HG03571 (cell line): ENCODE results near the gene CACNA2D3.

Experiments
- ATAC-seq: cut with Tn5 transposase; IDR thresholded peaks from one replicate; pipeline ENCODE4 v1.9.1; 2021; ENCODE audit not compliant: unreplicated experiment

CACNA2D3 gene

DNA sequence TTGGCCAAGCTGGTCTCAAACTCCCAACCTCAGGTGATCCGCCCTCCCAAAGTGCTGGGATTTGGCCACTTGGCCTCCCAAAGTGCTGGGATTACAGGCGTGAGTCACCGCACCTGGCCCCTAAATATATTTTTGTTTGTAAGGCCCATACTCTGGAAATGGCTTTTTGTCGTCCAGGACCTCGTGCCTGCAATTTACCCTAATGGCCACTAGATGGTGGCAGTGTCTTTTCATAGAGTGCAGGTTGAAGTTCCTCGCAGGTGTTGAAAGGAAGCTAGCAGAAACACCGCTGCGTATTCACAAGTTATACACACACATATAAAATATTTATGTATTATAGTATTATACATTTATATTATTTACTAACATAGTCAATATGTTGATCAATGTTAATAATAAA is 708.3 kb downstream of the CACNA2D3 start:
- ATAC-seq = no peak

GRCh38 chr3:54831112-54831511 is 708.8 kb downstream of the CACNA2D3 start:
- no peak for ATAC-seq

DNA sequence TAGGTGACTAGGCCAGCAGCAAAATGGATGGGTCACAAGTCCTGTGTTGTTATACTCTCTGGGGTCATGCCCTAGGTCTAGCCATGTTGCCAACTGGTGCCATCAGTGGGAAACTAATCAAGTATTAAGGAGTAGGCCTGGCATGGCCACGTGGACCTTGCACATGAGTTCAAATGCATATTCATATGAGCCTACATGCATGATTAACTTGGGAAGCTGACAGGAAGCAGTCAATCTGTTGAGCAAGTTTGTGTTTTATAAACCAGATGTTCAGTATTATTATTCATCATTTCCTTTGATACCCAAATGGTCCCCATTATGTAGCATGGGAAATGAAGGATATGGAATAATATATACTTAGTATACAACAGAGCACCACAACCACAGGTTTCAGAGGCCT is 710.5 kb downstream of the CACNA2D3 start:
- no peak for ATAC-seq

DNA sequence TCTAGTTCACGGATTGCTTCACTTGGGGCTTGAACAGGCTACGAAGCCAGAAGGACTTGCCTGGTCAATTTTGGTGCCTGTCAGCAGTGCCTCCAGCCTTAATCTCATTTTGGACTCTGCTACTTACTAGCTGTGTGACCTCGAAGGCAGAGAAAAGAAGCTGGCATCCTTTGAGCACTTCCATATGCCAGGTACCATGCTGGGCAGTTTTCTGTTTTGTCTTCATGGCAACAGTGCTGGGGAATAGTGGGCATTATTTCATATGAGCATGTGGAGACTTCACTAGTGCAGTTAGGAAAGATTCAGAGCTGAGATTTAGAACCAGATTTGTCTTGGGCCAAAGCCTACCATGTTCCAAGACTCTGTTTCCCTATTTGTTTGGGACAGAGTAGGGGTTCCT is 713.3 kb downstream of the CACNA2D3 start:
- no peak for ATAC-seq

DNA sequence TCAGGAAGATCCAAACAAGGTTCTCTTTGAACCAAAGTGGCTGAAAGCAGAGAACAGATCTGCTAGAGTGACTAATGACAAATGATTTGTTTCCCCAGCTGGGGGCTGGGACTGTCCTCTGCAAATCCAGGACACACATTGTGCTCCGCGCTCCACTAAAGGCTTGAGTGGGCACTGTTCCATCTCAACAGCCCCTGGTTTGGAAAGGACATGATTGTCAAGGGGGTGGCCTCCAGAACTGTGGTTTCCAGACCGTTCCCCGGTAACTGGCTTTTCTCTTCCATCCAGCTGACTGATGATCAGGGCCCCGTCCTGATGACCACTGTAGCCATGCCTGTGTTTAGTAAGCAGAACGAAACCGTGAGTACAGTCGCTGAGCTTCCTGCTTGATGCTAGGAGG is 714.5 kb downstream of the CACNA2D3 start:
- ATAC-seq = no peak

DNA sequence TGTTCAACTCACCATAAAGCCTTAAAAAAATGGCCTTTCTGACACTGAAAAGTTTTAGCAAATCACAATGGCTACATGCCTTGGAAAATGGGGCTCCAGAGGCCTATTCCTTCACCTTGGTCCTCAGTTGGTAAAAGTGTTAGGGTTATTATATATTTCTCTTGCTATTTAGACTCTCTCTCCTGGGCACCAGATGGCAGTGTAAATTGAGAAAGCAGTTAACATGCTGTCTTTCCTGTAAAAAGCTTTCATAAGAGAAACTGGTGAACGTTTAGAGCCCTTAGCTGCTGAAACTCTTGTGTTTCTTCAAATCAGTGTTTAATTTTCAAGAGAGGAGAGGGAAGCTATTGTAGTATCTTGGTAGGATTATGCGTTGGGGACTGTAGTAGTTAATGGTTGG is 715.6 kb downstream of the CACNA2D3 start:
- no peak for ATAC-seq

DNA sequence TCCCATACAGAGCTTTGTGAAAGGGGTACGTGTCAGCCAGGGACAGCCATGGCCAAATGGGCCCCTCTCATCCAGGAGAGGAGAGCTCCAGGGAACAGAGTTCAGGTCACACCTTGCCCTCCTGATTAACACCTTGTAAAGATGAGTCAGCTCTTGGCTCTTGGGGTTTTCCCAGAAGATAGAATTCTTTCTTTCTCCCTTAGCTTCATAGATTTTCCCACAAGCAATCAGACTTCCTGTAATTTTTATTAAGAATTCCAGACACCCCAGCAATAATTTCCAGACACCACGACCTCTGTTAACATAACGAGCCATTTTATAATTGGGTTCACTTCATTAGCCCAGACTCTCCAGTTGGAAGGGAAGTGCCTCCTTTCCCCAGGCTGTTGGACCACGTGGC is 719.1 kb downstream of the CACNA2D3 start:
- no peak for ATAC-seq

GRCh38 chr3:54843352-54843751 is 721.0 kb downstream of the CACNA2D3 start:
- ATAC-seq = no peak

- no peak for ATAC-seq
These were observed 721.9 kb downstream of the CACNA2D3 start for GRCh38 chr3:54844211-54844610.

DNA sequence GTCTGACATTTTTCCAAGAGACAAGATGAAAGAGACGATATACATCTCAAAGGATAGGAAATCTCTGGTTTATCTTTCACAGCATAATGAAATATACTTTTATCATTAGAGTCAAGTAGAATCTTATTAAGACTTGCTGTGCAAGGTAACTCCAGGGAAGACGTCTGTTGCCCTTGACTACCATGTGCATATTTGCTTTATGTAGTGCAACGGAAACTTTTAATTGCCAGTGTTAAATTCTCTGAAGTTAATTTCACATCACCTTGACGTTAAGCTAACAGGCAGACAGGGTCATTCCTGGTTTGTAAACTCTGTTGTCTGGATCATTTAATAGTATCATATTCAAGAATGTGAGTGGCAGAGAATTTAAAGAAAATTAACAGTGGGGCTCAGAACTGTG is 722.7 kb downstream of the CACNA2D3 start:
- no peak for ATAC-seq

DNA sequence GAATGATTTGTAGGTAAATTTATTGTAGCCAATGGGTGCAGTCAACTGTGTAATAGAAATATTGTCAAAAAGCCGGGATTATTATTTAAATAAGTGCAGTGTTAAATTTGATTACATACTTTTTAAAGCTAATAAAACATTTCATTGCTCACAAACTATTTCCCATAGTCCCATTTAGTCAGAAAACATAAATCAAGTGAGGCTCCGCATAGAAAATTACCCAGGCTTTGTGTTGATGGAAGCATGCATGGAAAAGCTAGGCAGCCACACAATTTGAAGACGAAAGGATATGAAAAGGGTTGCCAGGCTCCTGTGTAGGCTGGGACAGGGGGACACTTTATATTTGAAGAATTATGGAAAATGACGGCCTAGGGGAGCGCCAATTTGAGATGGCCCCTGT is 723.2 kb downstream of the CACNA2D3 start:
- no peak for ATAC-seq

DNA sequence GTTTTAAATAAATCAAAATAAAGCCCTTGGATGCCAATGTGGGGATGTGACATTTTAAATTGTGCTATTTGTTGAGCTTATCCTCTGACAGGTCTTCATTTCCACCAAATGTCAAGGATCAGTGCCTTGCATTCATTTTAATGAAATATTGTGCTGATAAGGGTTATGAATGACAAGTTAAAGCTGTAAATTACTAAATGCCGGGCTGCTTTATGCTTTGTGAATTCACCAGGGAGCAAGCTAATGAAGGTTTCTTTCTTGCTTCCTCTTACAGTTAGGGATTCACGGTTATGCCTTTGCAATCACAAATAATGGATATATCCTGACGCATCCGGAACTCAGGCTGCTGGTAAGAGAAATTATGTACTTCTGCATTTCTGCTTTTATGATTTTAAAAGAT is 723.8 kb downstream of the CACNA2D3 start:
- ATAC-seq = no peak

DNA sequence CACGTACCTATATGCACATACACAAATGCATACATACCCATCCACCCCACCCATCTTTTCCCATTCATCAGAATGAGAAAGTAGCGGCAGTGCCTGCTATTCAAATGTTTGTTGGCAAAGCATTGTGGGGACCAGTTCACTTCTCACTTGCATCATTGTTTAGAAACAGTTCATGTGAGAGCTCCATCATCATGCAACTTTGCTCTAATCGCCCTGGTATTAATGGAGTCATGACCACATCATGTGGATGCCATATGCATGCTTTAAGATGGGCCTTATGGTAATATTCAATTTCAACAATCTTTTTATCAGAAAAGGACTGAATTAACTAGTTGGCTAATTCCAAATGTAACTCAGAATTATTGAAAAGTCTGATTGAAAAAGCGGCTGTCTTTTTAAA is 725.0 kb downstream of the CACNA2D3 start:
- ATAC-seq = no peak

- ATAC-seq = no peak
These were observed 727.0 kb downstream of the CACNA2D3 start for GRCh38 chr3:54849360-54849759.

GRCh38 chr3:54850484-54851018 is 728.2 kb downstream of the CACNA2D3 start:
- no peak for ATAC-seq

GRCh38 chr3:54853573-54854404 is 731.4 kb downstream of the CACNA2D3 start:
- no peak for ATAC-seq

GRCh38 chr3:54856271-54856670 is 733.9 kb downstream of the CACNA2D3 start:
- ATAC-seq = no peak

GRCh38 chr3:54857343-54857742 is 735.0 kb downstream of the CACNA2D3 start:
- ATAC-seq = no peak

GRCh38 chr3:54858093-54858785 is 735.9 kb downstream of the CACNA2D3 start:
- ATAC-seq = no peak

DNA sequence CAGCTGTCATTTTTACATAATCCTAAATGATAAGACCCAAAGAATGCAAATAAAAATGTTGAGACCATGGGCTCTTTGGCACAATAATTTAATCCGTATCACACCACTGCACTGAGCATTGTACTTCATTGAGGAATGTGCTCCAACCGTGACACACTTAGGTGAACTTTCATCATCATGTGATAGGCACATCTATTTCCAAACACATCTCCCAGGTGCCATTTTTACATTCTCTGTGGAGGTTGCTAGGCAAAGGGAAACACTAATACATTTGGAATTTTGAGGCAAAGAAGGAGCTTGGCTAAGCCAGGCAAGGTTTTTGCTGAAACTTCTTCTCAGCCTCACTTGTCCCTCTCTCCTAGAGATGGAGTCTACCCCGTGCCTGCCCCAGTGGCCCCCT is 736.8 kb downstream of the CACNA2D3 start:
- no peak for ATAC-seq

DNA sequence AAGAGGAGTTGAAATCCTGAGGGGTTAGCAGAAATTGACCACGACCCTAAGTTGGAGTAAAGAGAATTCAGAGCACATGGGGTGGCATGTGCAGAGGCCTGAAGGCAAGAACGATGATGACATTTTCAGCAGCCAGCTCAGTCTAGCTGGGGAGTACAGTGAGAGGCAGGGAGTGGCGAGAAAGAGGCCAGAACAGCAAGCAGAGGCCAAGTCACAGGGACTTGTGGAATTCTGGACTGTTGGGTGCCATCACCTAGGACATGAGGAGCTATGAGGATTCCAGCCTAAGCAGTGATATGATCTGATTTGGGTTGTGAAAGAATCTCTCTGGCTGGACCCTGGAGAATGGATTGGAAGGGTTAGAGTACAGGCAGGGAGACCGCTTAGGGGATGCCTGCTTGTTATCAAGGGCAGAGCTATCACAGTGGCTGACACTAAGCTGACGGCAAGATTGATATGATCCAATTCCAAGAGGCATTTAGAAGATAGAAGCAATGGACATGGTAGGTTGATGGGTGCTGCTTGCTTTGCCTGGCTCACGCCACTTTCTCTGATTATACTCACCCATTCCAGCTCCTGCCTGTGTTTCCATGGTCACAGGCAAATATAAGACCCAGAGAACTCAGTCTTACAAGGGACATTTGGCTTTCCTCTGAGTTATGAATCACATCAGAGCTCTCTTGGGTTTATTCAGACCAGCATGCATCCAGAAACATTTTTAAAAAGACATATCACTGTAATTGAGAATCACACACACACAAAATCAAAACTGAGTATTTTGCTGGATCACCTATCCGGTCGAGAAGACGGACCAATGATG is 739.1 kb downstream of the CACNA2D3 start:
- no peak for ATAC-seq
